Mucosa of gallbladder (tissue), 1 donor: ENCODE results near the gene BIRC6. TPM values are rescaled to one million over a fixed set of nuclear protein-coding genes. Genes with fewer than 3 reads are reported as not detected.
"Not testable (repeated sequence)": the region's sequence is repeated elsewhere in the genome, so short reads cannot be mapped to it uniquely, and the experiment has no call there.

Source experiments
- DNase-seq: peaks from one replicate; pipeline ENCODE4 v3.0.0-alpha.2; 2020; ENCODE audit warnings: low spot score
- total RNA-seq: library from RNA; stranded (reverse); gene quantifications from one replicate; pipeline ENCODE4 v1.2.1, GENCODE V29; 2021
- donor health status: DM: no; HTN: no; CAD: no.

Gene BIRC6, protein sequence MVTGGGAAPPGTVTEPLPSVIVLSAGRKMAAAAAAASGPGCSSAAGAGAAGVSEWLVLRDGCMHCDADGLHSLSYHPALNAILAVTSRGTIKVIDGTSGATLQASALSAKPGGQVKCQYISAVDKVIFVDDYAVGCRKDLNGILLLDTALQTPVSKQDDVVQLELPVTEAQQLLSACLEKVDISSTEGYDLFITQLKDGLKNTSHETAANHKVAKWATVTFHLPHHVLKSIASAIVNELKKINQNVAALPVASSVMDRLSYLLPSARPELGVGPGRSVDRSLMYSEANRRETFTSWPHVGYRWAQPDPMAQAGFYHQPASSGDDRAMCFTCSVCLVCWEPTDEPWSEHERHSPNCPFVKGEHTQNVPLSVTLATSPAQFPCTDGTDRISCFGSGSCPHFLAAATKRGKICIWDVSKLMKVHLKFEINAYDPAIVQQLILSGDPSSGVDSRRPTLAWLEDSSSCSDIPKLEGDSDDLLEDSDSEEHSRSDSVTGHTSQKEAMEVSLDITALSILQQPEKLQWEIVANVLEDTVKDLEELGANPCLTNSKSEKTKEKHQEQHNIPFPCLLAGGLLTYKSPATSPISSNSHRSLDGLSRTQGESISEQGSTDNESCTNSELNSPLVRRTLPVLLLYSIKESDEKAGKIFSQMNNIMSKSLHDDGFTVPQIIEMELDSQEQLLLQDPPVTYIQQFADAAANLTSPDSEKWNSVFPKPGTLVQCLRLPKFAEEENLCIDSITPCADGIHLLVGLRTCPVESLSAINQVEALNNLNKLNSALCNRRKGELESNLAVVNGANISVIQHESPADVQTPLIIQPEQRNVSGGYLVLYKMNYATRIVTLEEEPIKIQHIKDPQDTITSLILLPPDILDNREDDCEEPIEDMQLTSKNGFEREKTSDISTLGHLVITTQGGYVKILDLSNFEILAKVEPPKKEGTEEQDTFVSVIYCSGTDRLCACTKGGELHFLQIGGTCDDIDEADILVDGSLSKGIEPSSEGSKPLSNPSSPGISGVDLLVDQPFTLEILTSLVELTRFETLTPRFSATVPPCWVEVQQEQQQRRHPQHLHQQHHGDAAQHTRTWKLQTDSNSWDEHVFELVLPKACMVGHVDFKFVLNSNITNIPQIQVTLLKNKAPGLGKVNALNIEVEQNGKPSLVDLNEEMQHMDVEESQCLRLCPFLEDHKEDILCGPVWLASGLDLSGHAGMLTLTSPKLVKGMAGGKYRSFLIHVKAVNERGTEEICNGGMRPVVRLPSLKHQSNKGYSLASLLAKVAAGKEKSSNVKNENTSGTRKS (N-terminal part only)
- 85.8 TPM for total RNA-seq

DNA sequence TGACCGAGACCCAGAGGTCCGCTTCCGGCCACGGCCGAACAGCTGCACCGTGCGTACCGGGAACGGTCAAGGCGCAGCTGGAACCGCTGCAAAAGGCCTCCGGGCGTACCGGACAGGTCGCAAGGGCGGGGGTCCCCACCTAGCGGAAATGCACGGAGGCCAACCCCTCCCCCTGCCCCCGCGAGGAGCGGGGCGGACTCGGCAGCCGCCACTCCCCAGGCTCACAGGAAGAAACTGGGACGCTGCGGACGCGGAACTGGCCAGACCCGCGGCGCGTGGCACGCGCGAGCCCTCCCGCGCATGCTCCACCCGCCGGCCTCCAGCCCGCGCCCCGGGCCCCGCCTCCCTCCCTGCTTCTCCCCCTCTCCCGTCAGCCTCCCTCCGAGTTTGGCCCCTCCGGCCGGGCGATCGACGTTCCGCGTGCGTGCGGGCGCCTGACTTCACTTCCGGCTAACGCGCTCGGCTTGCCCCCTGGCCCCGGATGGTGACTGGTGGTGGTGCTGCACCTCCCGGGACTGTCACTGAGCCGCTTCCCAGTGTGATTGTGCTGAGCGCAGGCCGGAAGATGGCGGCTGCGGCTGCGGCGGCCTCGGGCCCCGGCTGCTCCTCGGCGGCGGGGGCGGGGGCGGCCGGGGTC is at the start of gene BIRC6:
BIRC6 (plus strand) TSS at position 343 of the 637 bp plus-strand sequence; CDS start at position 482, 139 bp downstream.
- DNase-seq, result peak; percentile 97

DNA sequence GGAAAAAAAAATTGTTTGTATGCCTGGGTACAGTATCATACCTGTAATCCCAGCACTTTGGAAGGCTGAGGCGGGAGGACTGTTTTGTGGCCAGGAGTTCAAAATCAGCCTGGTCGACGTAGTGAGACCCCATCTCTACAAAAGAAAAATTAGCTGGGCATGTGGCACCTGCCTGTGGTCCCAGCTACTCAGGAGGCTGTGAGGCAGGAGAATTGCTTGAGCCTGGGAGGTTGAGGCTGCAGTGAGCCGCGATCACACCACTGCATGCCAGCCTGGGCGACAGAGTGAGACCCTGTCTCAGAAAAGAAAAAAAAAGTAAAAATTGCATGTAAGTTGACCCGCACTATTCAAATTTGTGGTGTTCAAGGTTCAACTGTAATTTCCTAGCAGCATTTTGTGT is 46.2 kb upstream of the BIRC6 start:
- DNase-seq, result no peak

DNA sequence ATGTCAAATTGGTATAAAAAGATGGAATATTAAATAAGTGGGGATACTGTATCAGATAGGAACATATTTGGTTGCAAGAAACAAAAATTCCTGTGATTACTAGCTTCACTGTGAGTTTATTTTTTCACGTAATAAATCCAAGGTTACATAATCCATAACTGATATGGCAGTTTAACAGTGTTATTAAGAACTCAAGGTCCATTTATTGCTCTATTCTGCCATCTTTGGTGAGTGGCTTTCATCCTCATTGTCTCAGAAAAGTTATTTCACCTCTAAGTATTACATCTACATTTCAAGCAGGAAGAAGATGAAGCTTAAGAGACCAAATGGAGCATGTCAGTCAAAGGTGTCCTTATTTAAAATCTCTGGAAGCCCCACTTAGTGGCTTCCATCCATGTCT is 41.9 kb upstream of the BIRC6 start:
- DNase-seq, result no peak

DNA sequence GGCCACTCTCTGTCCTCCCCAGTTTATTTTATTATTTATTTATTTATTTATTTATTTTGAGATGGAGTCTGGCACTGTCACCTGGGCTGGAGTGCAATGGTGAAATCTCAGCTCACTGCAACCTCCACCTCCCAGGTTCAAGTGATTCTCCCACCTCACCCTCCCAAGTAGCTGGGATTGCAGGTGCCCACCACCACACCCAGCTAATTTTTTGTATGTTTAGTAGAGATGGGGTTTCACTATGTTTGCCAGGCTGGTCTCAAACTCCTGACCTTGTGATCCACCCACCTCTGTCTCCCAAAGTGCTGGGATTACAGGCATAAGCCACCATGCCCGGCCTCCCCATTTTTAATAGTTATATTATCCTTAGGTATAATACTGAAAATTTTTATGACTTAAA is 28.1 kb upstream of the BIRC6 start:
- not testable (repeated sequence) for DNase-seq

DNA sequence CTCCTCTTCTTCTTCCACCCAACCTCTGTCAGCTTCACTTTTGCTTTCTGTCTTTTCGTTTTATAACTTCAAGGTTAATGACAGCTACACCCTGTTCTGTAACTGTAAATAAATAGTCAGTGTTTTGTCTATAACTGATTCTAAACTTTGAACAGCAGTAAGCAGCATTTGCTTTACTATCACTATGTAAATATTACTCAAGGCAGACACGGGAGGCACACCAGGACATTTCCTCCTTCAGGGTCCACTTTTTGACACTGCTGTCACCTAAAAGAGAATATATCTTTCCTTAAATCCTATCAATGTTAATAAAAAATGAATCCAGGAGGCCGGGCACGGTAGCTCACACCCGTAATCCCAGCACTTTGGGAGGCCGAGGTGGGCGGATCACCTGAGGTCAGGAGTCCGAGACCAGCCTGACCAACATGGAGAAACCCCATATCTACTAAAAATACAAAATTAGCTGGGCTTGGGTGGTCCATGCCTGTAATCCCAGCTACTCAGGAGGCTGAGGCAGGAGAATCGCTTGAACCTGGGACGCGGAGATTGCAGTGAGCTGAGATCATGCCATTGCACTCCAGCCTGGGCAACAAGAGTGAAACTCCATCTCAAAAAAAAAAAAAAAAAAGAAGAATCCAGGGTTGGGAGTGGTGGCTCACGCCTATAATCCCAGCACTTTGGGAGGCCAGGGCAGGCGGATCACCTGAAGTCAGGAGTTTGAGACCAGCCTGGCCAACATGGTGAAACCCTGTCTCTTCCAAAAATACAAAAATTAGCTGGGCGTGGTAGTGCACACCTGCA is 27.4 kb upstream of the BIRC6 start:
- peak; percentile 31 for DNase-seq

DNA sequence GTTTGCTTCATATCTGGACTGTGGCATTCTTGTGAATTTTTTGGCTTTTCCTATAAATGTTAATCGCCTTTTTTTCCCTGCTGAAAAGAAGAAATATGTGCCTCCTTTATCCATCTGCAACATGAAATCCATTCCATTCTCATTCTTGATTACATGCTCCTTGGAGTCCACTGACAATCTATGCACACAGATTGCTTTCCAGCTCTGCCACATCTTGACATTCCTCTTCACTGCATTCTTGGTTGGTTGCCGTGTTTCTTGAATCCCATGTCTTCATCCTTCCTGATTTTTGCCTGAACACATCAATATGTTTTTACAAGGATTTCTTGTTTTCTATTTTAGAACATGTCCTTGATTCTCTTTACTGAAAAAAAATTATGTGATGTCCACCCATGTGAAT is 26.7 kb upstream of the BIRC6 start:
- no peak for DNase-seq

DNA sequence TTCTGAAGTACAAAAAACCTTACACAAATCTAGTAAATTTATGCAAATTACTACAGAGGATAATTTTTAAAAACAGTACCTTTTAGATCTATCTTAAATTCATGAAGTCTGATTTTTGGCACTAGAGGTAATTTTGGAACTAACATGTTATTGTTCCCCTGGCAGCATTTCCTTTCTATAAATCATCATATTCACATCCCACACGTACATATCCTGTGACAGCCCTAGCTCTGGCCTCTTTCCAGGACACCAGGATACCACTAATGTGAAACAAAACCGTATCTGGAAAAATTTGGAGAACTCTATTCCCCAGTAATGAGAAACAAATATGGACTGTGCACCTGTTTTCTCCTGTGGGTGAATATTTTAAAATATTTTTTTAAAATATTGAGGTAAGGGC is 14.0 kb upstream of the BIRC6 start:
- DNase-seq, result no peak

DNA sequence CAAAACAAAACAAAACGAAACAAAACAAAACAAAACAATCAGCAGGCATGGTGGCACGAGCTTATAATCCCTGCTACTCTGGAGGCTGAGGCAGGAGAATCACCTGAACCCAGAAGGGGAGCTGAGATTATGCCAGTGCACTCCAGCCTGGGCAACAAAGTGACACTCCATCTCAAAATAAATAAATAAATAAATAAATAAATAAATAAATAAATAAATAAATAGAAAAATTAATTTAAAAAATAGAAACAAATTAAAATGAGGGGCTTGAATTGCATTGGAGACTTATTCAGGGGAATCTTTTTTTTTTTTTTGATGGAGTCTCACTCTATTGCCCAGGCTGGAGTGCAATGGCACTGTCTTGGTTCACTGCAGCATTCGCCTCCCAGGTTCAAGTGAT is 6.0 kb upstream of the BIRC6 start:
- DNase-seq, result not testable (repeated sequence)

DNA sequence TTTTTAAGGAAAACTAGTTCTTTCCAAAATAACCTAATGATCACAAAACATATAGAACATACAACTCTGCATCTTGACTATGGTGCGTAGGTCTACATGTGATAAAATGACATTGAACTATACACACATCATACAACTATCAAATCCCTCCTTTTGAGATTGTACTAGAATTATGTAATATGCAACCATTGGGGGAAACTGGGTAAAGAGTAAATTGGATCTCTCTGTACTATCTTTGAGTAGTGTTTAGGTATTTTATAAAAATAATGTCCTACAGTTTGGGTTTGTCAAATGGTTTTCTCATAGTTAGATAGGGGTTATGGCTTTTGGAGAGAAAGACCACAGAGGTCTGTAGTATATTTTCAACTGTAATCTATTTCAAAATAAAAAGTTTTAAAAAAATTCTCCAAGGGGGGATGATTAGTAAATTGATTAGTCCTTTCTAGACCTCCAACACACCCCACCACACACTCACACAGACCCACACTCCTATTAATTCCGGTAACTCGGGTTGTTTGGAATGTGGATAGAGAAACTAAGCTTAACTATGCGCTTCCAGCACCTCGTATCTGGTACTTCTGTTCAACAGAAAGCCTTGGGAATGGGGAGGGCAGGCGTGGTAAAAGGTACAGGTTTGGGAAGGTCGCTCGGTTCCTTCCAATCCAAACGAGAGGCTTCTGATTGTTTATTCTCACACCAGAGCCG is 695 bp upstream of the BIRC6 start:
- DNase-seq, result no peak

DNA sequence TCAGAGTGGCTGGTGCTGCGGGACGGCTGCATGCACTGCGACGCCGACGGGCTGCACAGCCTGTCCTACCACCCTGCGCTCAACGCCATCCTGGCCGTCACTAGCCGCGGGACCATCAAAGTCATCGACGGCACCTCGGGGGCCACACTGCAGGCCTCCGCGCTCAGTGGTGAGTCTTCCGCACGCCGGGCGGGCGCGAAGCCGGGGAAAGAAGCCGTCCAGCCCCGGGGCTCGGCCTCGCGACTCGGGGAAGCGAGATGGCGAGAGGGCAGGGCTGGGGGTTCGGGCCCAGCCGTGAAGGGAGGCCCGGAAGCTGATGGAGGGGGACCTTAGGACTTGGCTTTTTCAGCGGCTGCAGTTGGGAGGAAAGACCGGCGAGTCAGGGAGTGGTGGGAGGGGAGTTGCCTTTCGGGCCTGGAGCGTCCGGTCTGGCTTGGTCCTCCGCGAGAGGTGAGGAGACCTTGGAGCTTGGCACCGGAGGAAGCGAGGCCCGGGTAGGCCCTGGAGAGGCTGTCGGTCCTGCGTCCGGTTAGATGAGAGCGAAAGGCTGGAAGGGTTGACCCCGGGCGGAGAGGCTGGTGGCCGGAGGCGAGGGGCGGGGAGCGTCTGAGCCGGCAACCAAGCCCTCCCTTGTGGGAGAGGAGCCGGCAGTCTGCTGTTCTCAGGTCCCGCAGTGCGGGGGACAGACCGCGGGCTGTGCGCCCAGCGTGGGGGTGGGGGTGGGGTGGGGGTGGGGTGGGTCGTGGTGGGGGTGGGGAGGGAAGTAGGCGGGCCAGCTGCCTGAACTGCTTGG is 691 bp downstream of the BIRC6 start:
- peak; percentile 31 for DNase-seq

DNA sequence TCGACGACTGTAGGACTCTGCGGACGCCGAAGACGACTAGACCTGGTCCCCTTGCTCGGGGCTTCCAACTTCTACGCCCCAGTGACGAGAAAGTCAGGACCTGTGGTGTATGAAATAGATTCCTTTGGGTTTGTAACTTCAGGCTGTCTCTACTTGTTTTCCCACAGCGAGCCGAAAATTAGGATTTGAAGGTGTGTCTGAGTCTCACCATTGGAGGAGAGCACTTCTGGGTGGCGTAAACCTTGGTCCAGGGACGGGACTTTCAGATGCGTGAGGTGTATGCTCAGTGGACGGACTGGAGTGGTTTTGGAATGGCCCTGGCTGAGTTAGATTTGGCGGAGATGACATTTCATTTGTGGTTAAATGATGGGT is 1.3 kb downstream of the BIRC6 start:
- DNase-seq, result no peak

DNA sequence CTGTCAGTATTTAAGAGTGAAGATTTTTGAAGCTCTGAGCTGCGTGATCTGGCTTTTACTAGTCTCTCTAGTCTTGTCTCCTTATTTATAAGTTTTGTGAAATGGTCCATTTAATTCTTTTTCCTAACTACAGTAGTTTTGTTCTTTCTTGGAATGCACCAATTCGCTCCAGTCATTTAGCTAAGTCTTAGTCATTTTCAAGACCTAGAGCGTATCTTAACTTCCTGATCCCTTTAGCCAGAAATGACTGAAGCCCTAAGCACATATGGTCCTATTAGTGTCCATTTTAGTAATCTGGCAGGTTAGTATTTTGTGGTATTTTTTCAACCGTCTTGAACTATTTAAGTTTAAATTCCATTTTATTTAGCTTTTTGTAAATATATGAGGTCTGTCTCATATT is 3.6 kb downstream of the BIRC6 start:
- no peak for DNase-seq

DNA sequence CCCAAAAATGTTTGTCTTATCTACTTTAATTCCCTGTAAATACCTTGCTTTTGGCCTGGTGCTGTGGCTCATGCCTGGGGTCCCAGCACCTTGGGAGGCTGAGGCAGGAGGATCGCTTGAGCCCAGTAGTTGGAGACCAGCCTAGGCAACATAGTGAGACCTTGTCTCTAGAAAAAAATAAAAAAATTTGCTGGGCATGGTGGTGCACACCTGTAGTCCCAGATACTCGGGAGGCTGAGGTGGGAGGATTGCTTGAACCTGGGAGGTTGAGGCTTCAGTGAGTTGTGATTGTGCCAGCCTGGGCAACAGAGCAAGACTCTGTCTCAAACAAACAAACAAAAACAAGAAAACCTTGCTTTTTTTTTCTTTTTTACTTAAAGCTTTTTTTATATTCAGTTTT is 6.2 kb downstream of the BIRC6 start:
- DNase-seq, result not testable (repeated sequence)

DNA sequence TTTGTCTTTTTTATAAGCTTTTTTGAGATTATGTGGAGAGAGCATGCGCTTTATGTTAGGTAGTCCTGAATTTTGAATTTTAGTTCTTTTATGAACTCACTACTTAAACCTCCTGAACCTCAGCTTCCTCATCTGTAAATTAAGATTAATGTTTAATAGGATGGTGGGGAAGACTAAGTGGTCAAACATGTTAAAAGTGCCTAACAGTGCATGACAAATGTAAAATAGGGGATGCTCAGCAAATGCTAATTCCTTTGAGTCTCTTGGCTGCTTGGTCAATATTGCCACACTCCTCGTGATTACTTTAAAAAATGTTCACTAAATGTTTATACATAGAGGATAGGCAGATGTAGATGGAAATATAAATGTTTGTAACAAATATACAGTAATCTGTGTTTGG is 6.8 kb downstream of the BIRC6 start:
- no peak for DNase-seq

DNA sequence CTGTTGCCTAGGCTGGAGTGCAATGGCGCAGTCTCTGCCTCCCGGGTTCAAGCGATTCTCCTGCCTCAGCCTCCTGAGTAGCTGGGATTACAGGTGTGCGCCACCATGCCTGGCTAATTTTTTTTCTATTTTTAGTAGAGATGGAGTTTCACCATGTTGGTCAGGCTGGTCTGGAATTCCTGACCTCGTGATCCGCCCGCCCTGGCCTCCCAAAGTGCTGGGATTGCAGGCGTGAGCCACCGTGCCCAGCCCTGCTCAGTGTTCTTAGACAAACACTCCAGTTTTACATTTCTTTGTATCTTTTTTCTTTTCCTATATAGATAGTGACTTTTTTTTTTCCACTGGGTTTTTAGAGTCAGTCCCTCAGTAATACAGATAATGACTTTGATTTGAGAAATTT is 7.5 kb downstream of the BIRC6 start:
- DNase-seq, result not testable (repeated sequence)

DNA sequence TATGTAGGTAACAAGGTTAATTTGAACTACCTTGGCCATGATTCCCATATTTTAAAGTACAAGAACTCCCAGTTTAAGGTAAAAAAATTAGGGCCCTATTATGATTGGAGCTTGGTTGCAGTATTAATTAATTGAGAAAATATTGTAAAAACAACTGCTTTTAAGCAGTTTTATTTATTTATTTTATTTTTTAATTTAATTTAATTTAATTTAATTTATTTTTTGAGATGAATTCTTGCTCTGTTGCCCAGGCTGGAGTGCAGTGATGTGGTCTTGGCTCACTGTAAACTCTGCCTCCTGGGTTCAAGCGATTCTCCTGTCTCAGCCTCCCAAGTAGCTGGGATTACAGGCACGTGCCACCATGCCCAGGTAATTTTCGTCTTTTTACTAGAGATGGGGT is 8.9 kb downstream of the BIRC6 start:
- DNase-seq, result not testable (repeated sequence)

DNA sequence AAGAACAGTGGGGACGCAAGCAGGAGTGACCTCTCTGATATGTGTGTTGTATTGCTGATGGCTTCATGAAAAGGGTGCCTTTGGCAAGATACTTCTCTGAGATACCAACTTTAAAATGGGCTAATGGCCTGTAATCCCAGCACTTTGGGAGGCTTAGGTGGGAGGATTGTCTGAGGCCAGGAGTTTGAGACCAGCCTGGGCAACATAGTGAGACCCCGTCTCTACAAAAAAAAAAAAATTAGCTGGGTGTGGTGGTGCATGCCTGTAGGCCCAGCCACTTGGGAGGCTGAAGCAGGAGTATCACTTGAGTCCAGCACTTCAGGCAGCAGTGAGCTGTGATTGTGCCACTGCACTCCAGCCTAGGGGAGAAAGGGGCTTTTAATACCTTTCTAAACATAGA is 9.8 kb downstream of the BIRC6 start:
- DNase-seq, result no peak

DNA sequence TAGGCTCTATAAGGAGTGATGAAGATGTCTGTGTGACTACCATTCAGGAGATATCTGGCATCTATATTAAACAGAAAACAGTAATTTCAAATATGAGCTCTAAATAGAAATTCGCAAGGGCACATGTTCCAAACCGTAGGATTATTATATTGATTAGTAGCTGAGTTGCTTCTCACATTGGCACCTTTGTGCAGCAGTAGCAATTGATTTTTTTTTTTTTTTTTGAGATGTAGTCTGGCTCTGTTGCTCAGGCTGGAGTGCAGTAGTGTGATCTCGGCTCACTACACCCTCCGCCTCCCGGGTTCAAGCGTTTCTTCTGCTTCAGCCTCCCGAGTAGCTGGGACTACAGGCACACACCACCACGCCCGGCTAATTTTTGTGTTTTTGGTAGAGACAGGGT is 12.4 kb downstream of the BIRC6 start:
- DNase-seq, result no peak

DNA sequence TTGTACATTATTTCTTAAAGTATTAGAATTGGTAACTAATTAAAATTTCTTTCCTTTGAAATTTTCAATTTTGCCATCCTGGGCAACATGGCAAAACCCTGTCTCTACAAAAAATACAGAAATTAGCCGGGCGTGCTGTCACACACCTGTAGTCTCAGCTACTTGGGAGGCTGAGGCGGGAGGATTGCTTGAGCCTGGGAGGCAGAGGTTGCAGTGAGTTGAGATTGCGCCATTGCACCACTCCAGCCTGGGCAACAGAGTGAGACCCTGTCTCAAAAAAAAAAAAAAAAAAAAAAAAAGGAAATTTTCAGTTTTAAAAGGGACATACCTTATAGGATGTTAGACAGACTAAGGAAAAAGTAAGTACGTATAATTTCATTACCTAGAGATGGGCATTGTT is 14.1 kb downstream of the BIRC6 start:
- DNase-seq, result not testable (repeated sequence)
